Measurements from ENCODE around the gene ULBP3. TPM values are rescaled to one million over a fixed set of nuclear protein-coding genes. Genes with fewer than 3 reads are reported as not detected.

The ULBP3 gene
- total RNA-seq, 4 donors from 2014 or later, result not detected

- DNase-seq, result no peak
- no peak for TF ChIP-seq POLR2A (IDR thresholded peaks at IDR 0.05)
- TF ChIP-seq, protein P1, sequence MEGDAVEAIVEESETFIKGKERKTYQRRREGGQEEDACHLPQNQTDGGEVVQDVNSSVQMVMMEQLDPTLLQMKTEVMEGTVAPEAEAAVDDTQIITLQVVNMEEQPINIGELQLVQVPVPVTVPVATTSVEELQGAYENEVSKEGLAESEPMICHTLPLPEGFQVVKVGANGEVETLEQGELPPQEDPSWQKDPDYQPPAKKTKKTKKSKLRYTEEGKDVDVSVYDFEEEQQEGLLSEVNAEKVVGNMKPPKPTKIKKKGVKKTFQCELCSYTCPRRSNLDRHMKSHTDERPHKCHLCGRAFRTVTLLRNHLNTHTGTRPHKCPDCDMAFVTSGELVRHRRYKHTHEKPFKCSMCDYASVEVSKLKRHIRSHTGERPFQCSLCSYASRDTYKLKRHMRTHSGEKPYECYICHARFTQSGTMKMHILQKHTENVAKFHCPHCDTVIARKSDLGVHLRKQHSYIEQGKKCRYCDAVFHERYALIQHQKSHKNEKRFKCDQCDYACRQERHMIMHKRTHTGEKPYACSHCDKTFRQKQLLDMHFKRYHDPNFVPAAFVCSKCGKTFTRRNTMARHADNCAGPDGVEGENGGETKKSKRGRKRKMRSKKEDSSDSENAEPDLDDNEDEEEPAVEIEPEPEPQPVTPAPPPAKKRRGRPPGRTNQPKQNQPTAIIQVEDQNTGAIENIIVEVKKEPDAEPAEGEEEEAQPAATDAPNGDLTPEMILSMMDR (IDR thresholded peaks at IDR 0.05), result no peak
- H3K27me3 ChIP-seq, result no peaks in the 10 kb centered on the region
- H3K9me3 ChIP-seq, result no peaks in the 10 kb centered on the region
- no peaks in the 10 kb centered on the region for H3K36me3 ChIP-seq
- H3K27ac ChIP-seq, result no peak overlapping the region
- no peaks in the 10 kb centered on the region for H3K4me1 ChIP-seq
- no peak overlapping the region for H3K4me3 ChIP-seq
Measured at GRCh38 chr6:150093397-150093796, 24.5 kb upstream of the ULBP3 start.

GRCh38 chr6:150091476-150091875, 22.6 kb upstream of the ULBP3 start:
- TF ChIP-seq, protein P1 (IDR thresholded peaks at IDR 0.05), result no peak
- TF ChIP-seq POLR2A (IDR thresholded peaks at IDR 0.05), result no peak
- Histone ChIP-seq H3K27me3 (no peaks in the 10 kb centered on the region), H3K9me3 (no peaks in the 10 kb centered on the region), H3K4me1 (no peaks in the 10 kb centered on the region), H3K36me3 (no peaks in the 10 kb centered on the region), H3K4me3 (no peak overlapping the region), H3K27ac (no peak overlapping the region)
- no peak for DNase-seq

- Histone ChIP-seq H3K9me3 (no peaks in the 10 kb centered on the region), H3K27me3 (no peaks in the 10 kb centered on the region), H3K4me1 (no peaks in the 10 kb centered on the region), H3K27ac (no peak overlapping the region), H3K4me3 (no peak overlapping the region), H3K36me3 (no peaks in the 10 kb centered on the region)
- DNase-seq, result no peak
- TF ChIP-seq POLR2A (IDR thresholded peaks at IDR 0.05), result no peak
- TF ChIP-seq, protein P1 (IDR thresholded peaks at IDR 0.05), result no peak
Measured at GRCh38 chr6:150090328-150090727, 21.4 kb upstream of the ULBP3 start.

DNA sequence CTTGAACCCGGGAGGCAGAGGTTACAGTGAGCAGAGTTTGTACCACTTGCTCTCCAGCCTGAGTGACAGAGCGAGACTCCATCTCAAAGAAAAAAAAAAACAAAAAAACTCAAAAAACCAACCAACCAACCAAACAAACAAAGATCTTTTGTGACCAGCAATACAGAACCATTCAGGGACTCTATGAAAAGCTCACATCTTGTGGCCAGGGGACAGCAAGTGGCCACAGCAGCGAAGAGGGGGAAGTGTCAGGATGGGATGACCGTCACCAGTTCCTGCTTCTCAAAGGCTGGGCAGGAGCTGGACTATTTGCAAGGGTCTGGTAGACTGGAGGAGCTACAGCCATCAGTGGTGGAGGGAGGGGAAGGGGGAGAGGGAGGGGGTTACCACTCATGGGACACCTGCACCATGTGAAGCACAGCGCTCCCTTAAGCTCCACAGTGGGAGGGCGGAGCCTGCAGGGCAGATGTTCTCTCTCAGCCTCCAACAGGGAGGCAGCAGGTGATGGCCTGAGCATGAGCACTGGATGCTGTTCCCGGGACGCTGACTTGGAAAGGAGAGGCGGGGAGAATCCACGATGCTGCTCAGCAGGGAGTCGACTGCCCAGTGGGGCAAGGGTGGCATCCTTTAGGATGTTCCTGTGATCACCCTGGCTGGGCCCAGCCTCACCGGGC, 19.7 kb upstream of the ULBP3 start:
- Histone ChIP-seq H3K36me3 (no peaks in the 10 kb centered on the region), H3K27ac (no peak overlapping the region), H3K9me3 (no peaks in the 10 kb centered on the region), H3K4me1 (no peaks in the 10 kb centered on the region), H3K4me3 (no peak overlapping the region), H3K27me3 (no peaks in the 10 kb centered on the region)
- TF ChIP-seq, protein P1 (IDR thresholded peaks at IDR 0.05), result no peak
- no peak for TF ChIP-seq POLR2A (IDR thresholded peaks at IDR 0.05)
- no peak for DNase-seq

GRCh38 chr6:150087336-150087735, 18.4 kb upstream of the ULBP3 start:
- Histone ChIP-seq H3K4me1 (no peaks in the 10 kb centered on the region), H3K9me3 (no peaks in the 10 kb centered on the region), H3K27ac (no peak overlapping the region), H3K4me3 (no peak overlapping the region), H3K36me3 (no peaks in the 10 kb centered on the region), H3K27me3 (no peaks in the 10 kb centered on the region)
- no peak for DNase-seq
- TF ChIP-seq POLR2A (IDR thresholded peaks at IDR 0.05), result no peak
- TF ChIP-seq, protein P1 (IDR thresholded peaks at IDR 0.05), result no peak

GRCh38 chr6:150086026-150086425, 17.1 kb upstream of the ULBP3 start:
- Histone ChIP-seq H3K36me3 (no peaks in the 10 kb centered on the region), H3K27me3 (no peaks in the 10 kb centered on the region), H3K4me1 (no peaks in the 10 kb centered on the region), H3K9me3 (no peaks in the 10 kb centered on the region), H3K27ac (no peak overlapping the region), H3K4me3 (no peak overlapping the region)
- DNase-seq, result no peak
- TF ChIP-seq, protein P1 (IDR thresholded peaks at IDR 0.05), result no peak
- no peak for TF ChIP-seq POLR2A (IDR thresholded peaks at IDR 0.05)

All from Peyer's patch (tissue), 4 donors.